Naive thymus-derived CD4-positive, alpha-beta T cell (primary cell): Measurements from ENCODE around the gene FRMD1. TPM values are rescaled to one million over a fixed set of nuclear protein-coding genes. Genes with fewer than 3 reads are reported as not detected.
"Not testable (repeated sequence)": the region's sequence is repeated elsewhere in the genome, so short reads cannot be mapped to it uniquely, and the experiment has no call there.

Experiments
- ATAC-seq: fragments of 150-1000 bp; cut with Tn5 transposase; 2 replicates; pipeline ENCODE4 v1.10.0; 2021; ENCODE audit warnings: mild to moderate bottlenecking, moderate library complexity
- CTCF ChIA-PET: fragments of 350-600 bp; sonication (Branson Sonifier 250); formaldehyde crosslinking; loops from one replicate; lab custom pipeline; 2021; ENCODE audit warnings: antibody characterized with exemption; lab: Charles Lee
- POLR2A ChIA-PET: fragments of 350-600 bp; sonication (Branson Sonifier 250); formaldehyde crosslinking; loops from one replicate; lab custom pipeline; 2021; ENCODE audit warnings: antibody characterized with exemption, inconsistent platforms; lab: Charles Lee
- DNase-seq, 9 donors: peaks; one replicate each; pipeline versions ENCODE4 v3.0.0 to v3.0.0-alpha.2; 2020 to 2022; ENCODE audit warnings: mixed read lengths in 1 of 9
- H3K27ac ChIP-seq: one replicate; pipeline ENCODE4 v1.7.0; 2013; ENCODE audit warnings: mild to moderate bottlenecking, low read depth, low read length, moderate library complexity
- H3K27me3 ChIP-seq, 2 donors: one replicate each; pipeline ENCODE4 v1.7.0; 2013; ENCODE audit warnings: low read length in 2 of 2, mild to moderate bottlenecking in 2 of 2, moderate library complexity in 2 of 2; ENCODE audit not compliant: control insufficient read depth in 2 of 2, insufficient read depth in 2 of 2
- H3K36me3 ChIP-seq, 3 experiments: 1 replicate in 2 of 3; 2 replicates in 1 of 3; pipeline ENCODE4 v1.7.0; 2013; ENCODE audit warnings: low read length in 3 of 3, mild to moderate bottlenecking in 3 of 3, moderate library complexity in 1 of 3; ENCODE audit not compliant: insufficient read depth in 3 of 3, control insufficient read depth in 2 of 3
- H3K4me1 ChIP-seq, 2 donors: one replicate each; pipeline ENCODE4 v1.7.0; 2013; ENCODE audit warnings: low read length in 2 of 2, mild to moderate bottlenecking in 2 of 2, moderate library complexity in 1 of 2; ENCODE audit not compliant: control insufficient read depth in 2 of 2, insufficient read depth in 2 of 2
- H3K4me3 ChIP-seq: 2 replicates; pipeline ENCODE4 v1.7.0; 2013; ENCODE audit warnings: mild to moderate bottlenecking, low read length
- H3K9me3 ChIP-seq, 3 experiments: 1 replicate in 2 of 3; 2 replicates in 1 of 3; pipeline ENCODE4 v1.7.0; 2013; ENCODE audit warnings: low read length in 3 of 3; ENCODE audit not compliant: control insufficient read depth in 2 of 3
- H3K27ac Mint-ChIP-seq, 9 donors: one replicate each; pipeline ENCODE4 v1.8.0; 2020 to 2022; ENCODE audit warnings: mixed read lengths in 9 of 9, mild to moderate bottlenecking in 8 of 9, moderate library complexity in 5 of 9, inconsistent platforms in 2 of 9
- H3K27me3 Mint-ChIP-seq, 5 donors: one replicate each; pipeline ENCODE4 v1.8.0; 2021 to 2022; ENCODE audit warnings: mixed read lengths in 5 of 5, mild to moderate bottlenecking in 1 of 5
- H3K36me3 Mint-ChIP-seq, 5 donors: one replicate each; pipeline ENCODE4 v1.8.0; 2020 to 2022; ENCODE audit warnings: mixed read lengths in 5 of 5, mild to moderate bottlenecking in 3 of 5, inconsistent platforms in 1 of 5
- H3K4me1 Mint-ChIP-seq, 7 donors: one replicate each; pipeline ENCODE4 v1.8.0; 2020 to 2022; ENCODE audit warnings: mixed read lengths in 7 of 7, mild to moderate bottlenecking in 3 of 7, inconsistent platforms in 1 of 7
- H3K4me3 Mint-ChIP-seq, 10 donors: one replicate each; pipeline ENCODE4 v1.8.0; 2020 to 2022; ENCODE audit warnings: mild to moderate bottlenecking in 10 of 10, mixed read lengths in 10 of 10, moderate library complexity in 6 of 10, inconsistent platforms in 2 of 10
- H3K9me3 Mint-ChIP-seq, 11 donors: one replicate each; pipeline ENCODE4 v1.8.0; 2020 to 2022; ENCODE audit warnings: mixed read lengths in 11 of 11, mild to moderate bottlenecking in 4 of 11, inconsistent platforms in 1 of 11, moderate library complexity in 1 of 11
- intact Hi-C, 2 donors: fragments of 100-400 bp; cut with micrococcal nuclease; formaldehyde crosslinking; loops; one replicate each; pipeline ENCODE4 v1.15.1; 2023
- polyA plus RNA-seq, 2 donors: library from polyadenylated mRNA; unstranded; fragments of 300-500 nt; fragmentation: Illumina TruSeq; gene quantifications; one replicate each; pipeline ENCODE4 v1.2.3, GENCODE V29; 2021
- total RNA-seq, 6 experiments: library from RNA in 5 of 6; stranded (reverse) in 5 of 6; gene quantifications; 1 replicate in 5 of 6; 2 replicates in 1 of 6; pipeline ENCODE4 v1.2.3 and lab custom pipeline; 2021 to 2026

FRMD1 gene
- total and polyA plus RNA-seq, 7 experiments from 2014 or later, result not detected

DNA sequence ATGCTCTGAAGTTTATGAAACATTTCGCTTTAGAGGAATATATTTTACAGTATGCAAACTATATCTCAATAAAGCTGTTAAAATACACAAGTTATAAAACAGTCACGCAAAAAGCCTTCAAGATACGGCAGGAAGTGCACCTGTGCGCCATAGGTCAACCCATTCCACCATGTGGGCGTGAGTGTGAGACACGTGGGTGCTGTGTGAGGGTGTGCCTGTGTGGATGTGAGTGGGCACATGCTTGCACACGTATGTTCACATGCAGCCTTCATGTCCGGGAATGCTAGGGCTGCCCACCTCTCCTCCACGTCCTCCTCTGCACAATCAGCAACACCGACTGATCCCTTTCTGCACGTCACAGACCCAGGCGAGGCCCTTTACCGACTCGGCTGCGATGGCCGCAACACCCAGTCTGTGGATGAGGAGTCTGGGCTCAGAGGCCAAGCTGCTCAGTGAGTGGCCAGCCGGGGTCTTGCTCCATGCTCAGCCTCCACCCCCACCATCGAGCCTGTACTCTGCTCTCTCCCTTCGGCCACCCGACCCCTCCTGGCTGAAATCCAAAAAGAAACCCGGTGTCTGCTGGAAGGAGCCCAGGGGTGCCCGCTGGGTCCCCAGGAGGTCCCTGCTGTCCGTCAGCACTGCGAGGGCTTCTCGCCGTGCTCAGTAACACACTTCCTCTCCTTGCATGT is 3.0 kb upstream of the FRMD1 start:
- H3K4me1 Mint-ChIP-seq, result no peaks in the 10 kb centered on the region

DNA sequence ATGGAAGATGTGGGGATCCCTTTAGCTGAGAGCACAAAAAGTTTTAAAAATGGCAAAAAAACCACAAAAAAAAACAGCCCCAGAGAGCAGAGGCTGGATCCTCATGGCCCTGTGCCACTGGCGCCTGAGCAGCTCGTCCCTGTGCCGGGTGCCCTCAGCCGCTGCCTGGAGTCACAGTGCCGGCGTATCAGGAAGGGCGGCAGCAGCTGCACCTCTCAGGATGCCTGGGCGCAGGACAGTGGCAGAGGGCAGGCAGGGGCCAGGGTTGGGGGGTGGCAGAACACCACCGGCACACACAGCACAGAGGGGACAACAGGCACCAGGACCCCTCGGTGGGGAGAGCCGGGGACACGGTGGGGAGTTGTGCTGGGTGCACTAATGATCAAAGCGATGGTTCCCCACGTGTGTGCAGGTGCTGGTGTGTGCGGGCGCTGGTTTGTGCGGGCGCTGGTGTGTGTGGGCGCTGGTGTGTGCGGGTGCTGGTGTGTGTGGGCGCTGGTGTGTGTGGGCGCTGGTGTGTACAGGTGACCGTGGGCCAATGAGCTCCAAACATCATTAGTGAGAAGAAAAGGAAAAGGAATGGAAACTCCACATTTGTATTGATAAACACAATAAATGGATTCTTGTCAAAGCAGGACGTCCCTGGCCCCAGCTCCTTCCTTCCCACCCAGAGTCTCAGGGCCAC is 1.5 kb upstream of the FRMD1 start:
- Mint-ChIP-seq H3K36me3 (no peaks in the 10 kb centered on the region), H3K4me3 (no peak overlapping the region), H3K4me1 (no peaks in the 10 kb centered on the region), H3K27ac (no peak overlapping the region), H3K9me3 (peaks cover 0 to 2% (median 0%) of the 10 kb centered on the region in 11 donors), H3K27me3 (peaks cover 0 to 9% (median 0%) of the 10 kb centered on the region in 5 donors)
- ChIA-PET CTCF (no interaction called here), POLR2A (no interaction called here)
- ATAC-seq (no peak), DNase-seq (no peak)
- no peaks in the 10 kb centered on the region for H3K9me3 ChIP-seq
- H3K27me3 ChIP-seq, result no peaks in the 10 kb centered on the region
- H3K27ac ChIP-seq, result no peak overlapping the region
- H3K36me3 ChIP-seq, result no peaks in the 10 kb centered on the region
- no peak overlapping the region for H3K4me3 ChIP-seq
- intact Hi-C loops, result no loop called here
- H3K4me1 ChIP-seq, result no peaks in the 10 kb centered on the region

More for the DNA sequence above, 3.0 kb upstream of the FRMD1 start:
- intact Hi-C loops, result no loop called here
- Histone ChIP-seq H3K4me1 (no peaks in the 10 kb centered on the region), H3K36me3 (no peaks in the 10 kb centered on the region), H3K27ac (no peak overlapping the region), H3K9me3 (no peaks in the 10 kb centered on the region), H3K4me3 (no peak overlapping the region), H3K27me3 (no peaks in the 10 kb centered on the region)
- ATAC-seq (no peak), DNase-seq (no peak)
- no peaks in the 10 kb centered on the region for H3K9me3 Mint-ChIP-seq
- no peak overlapping the region for H3K27ac Mint-ChIP-seq
- POLR2A ChIA-PET, result no interaction called here
- H3K36me3 Mint-ChIP-seq, result no peaks in the 10 kb centered on the region
- peaks cover 0 to 12% (median 0%) of the 10 kb centered on the region in 5 donors for H3K27me3 Mint-ChIP-seq
- H3K4me3 Mint-ChIP-seq, result no peak overlapping the region
- CTCF ChIA-PET, result no interaction called here

DNA sequence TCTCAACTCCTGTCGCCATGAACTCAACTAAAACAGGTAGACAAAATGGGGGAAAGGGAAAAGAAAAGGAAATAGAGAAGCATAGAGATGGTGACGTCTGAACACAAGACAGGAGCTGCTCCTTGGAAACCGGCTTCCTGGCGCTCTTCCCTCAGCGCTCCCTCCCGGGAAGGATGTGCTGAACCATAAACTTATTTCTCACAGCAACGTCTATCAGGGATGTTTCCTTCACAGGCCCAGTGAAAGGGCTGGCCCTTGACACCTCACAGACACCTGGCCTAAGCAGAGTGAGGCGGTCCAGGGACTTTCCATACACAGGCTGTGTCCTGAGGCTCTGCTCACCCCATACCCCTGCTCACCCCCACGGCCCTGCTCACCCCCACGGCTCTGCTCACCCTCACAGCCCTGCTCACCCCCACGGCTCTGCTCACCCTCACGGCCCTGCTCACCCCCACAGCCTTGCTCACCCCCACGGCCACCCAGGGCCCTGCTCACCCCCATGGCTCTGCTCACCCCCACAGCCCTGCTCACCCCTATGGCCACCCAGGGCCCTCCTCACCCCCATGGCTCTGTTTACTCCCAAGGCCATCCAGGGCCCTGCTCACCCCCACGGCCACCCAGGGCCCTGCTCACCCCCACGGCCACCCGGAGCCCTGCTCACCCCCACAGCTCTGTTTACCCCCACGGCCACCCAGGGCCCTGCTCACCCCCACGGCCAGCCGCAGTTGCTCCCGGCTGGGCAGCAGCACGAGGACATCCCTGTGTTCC is 653 bp downstream of the FRMD1 start:
- H3K9me3 Mint-ChIP-seq, result peaks cover 0 to 2% (median 0%) of the 10 kb centered on the region in 11 donors
- no peak for ATAC-seq
- POLR2A ChIA-PET, result no interaction called here

DNA sequence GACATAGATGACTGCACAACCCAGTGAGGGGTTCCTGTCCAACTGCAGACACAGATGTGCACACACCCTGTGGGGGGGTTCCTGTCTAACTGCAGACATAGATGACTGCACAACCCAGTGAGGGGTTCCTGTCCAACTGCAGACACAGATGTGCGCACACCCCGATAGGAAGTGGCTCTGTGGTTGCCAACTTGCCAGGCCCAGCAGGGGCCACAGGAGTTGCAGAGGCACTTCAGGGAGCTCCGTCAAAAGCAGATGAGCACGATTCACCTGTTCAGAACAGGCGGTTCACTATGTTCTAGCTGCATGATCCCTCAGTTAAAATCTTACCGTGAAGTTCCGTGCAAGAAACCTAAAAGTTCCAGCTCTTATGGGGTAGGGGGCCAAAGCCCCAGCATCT is 1.6 kb downstream of the FRMD1 start:
- CTCF ChIA-PET, H3K36me3 Mint-ChIP-seq, H3K27ac Mint-ChIP-seq, DNase-seq, POLR2A ChIA-PET, H3K27me3 ChIP-seq, H3K9me3 Mint-ChIP-seq, H3K9me3 ChIP-seq, H3K4me3 Mint-ChIP-seq, H3K4me1 ChIP-seq, intact Hi-C loops, H3K4me3 ChIP-seq, H3K27ac ChIP-seq, H3K36me3 ChIP-seq, H3K27me3 Mint-ChIP-seq, H3K4me1 Mint-ChIP-seq, ATAC-seq: not testable (repeated sequence)

More for the DNA sequence above, 653 bp downstream of the FRMD1 start:
- H3K27ac Mint-ChIP-seq, result no peak overlapping the region
- Histone ChIP-seq H3K36me3 (no peaks in the 10 kb centered on the region), H3K27ac (no peak overlapping the region), H3K27me3 (no peaks in the 10 kb centered on the region), H3K9me3 (no peaks in the 10 kb centered on the region), H3K4me3 (no peak overlapping the region), H3K4me1 (no peaks in the 10 kb centered on the region)
- H3K36me3 Mint-ChIP-seq, result no peaks in the 10 kb centered on the region
- DNase-seq, result no peak
- CTCF ChIA-PET, result no interaction called here
- intact Hi-C loops, result no loop called here
- H3K27me3 Mint-ChIP-seq, result peaks cover 0 to 4% (median 0%) of the 10 kb centered on the region in 5 donors
- H3K4me3 Mint-ChIP-seq, result no peak overlapping the region
- no peaks in the 10 kb centered on the region for H3K4me1 Mint-ChIP-seq

DNA sequence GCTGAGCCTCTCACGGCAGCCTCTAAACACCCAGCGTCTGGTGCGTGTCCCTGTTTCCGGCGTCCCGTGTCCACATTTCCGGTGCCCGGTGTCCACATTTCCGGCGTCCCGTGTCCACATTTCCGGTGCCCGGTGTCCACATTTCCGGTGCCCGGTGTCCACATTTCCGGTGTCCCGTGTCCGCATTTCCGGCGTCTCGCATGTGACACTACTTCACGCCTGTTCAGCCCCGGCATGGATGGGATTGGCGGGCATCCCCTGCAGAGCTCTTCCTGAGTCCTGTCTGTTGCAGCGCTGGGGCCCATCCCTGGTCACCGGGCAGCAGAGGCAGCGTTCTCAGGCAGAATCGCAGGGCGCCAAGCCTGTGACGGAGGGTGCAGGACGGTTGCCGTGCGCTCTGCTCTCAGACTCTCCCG is 3.2 kb downstream of the FRMD1 start:
- H3K27me3 ChIP-seq, result no peaks in the 10 kb centered on the region
- Mint-ChIP-seq H3K27me3 (peaks cover 0 to 4% (median 0%) of the 10 kb centered on the region in 5 donors), H3K36me3 (no peaks in the 10 kb centered on the region), H3K27ac (no peak overlapping the region), H3K4me1 (no peaks in the 10 kb centered on the region), H3K4me3 (no peak overlapping the region), H3K9me3 (peaks cover 0 to 2% (median 0%) of the 10 kb centered on the region in 11 donors)
- intact Hi-C loops, result no loop called here
- no peaks in the 10 kb centered on the region for H3K36me3 ChIP-seq
- no peak overlapping the region for H3K27ac ChIP-seq
- ATAC-seq (no peak), DNase-seq (no peak)
- no peaks in the 10 kb centered on the region for H3K4me1 ChIP-seq
- no peaks in the 10 kb centered on the region for H3K9me3 ChIP-seq
- ChIA-PET POLR2A (no interaction called here), CTCF (no interaction called here)
- no peak overlapping the region for H3K4me3 ChIP-seq

DNA sequence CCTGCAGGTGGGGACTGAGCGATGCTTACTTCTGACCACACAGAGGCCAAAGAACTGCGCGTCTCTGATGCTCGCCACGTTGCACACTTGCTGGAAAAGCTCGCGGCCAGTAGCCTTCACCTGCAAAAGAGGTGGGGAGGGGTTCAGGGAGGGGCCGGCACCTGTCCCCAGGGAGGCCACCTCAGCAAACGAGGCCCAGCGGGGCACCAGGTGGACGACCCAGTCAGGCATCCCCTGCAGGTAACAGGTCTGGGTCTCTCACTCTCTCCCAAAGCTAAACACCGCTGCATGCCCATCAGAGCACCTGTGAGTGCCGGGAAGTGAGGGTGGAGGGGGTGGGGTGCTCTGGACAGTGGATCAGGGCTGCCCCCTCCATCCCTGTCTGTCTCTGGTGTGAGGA is 3.8 kb downstream of the FRMD1 start:
- no peaks in the 10 kb centered on the region for H3K4me1 ChIP-seq
- Mint-ChIP-seq H3K27ac (no peak overlapping the region), H3K27me3 (peaks cover 0 to 4% (median 0%) of the 10 kb centered on the region in 5 donors), H3K4me3 (no peak overlapping the region), H3K4me1 (no peaks in the 10 kb centered on the region), H3K9me3 (peaks cover 0 to 2% (median 0%) of the 10 kb centered on the region in 11 donors), H3K36me3 (no peaks in the 10 kb centered on the region)
- ChIA-PET CTCF (no interaction called here), POLR2A (no interaction called here)
- H3K27ac ChIP-seq, result no peak overlapping the region
- intact Hi-C loops, result no loop called here
- H3K36me3 ChIP-seq, result no peaks in the 10 kb centered on the region
- DNase-seq (no peak), ATAC-seq (no peak)
- H3K27me3 ChIP-seq, result no peaks in the 10 kb centered on the region
- no peaks in the 10 kb centered on the region for H3K9me3 ChIP-seq
- no peak overlapping the region for H3K4me3 ChIP-seq
